Stimulated activated CD4-positive, alpha-beta T cell treated with anti-CD3 and anti-CD28 coated beads, Interleukin-2, amount 100 ng/mL, for 48 hours (primary cell): ENCODE measurements around the gene CADPS2.

Experiments
- DNase-seq, 2 donors: peaks; one replicate each; pipeline ENCODE4 v3.0.0-alpha.2; 2020

CADPS2 gene

GRCh38 chr7:122430710-122431109 is 455.6 kb downstream of the CADPS2 start:
- no peak for DNase-seq

- no peak for DNase-seq
Measured at GRCh38 chr7:122429926-122430325, 456.3 kb downstream of the CADPS2 start.

GRCh38 chr7:122425731-122426130 is 460.5 kb downstream of the CADPS2 start:
- DNase-seq: no peak

GRCh38 chr7:122423591-122423990 is 462.7 kb downstream of the CADPS2 start:
- DNase-seq: no peak

GRCh38 chr7:122416336-122416735 is 469.9 kb downstream of the CADPS2 start:
- DNase-seq: no peak

GRCh38 chr7:122415510-122415909 is 470.8 kb downstream of the CADPS2 start:
- DNase-seq: no peak

- DNase-seq: no peak
Measured at GRCh38 chr7:122413339-122413738, 472.9 kb downstream of the CADPS2 start.

GRCh38 chr7:122412883-122413282 is 473.4 kb downstream of the CADPS2 start:
- DNase-seq: no peak

GRCh38 chr7:122412441-122412840 is 473.8 kb downstream of the CADPS2 start:
- DNase-seq: no peak

- DNase-seq: no peak
Measured at GRCh38 chr7:122407195-122407594, 479.1 kb downstream of the CADPS2 start.

GRCh38 chr7:122403113-122403512 is 483.1 kb downstream of the CADPS2 start:
- no peak for DNase-seq

GRCh38 chr7:122402235-122402634 is 484.0 kb downstream of the CADPS2 start:
- no peak for DNase-seq

GRCh38 chr7:122397381-122397780 is 488.9 kb downstream of the CADPS2 start:
- DNase-seq: no peak

- no peak for DNase-seq
Measured at GRCh38 chr7:122394512-122394911, 491.7 kb downstream of the CADPS2 start.

GRCh38 chr7:122384528-122384927 is 501.7 kb downstream of the CADPS2 start:
- no peak for DNase-seq

- DNase-seq: no peak
Measured at GRCh38 chr7:122383934-122384333, 502.3 kb downstream of the CADPS2 start.

GRCh38 chr7:122380992-122381391 is 505.3 kb downstream of the CADPS2 start:
- DNase-seq: no peak

GRCh38 chr7:122379491-122379890 is 506.8 kb downstream of the CADPS2 start:
- no peak for DNase-seq

GRCh38 chr7:122369756-122370155 is 516.5 kb downstream of the CADPS2 start:
- DNase-seq: no peak

GRCh38 chr7:122364761-122365280 is 521.4 kb downstream of the CADPS2 start:
- DNase-seq: no peak

- no peak for DNase-seq
Measured at GRCh38 chr7:122363144-122363543, 523.1 kb downstream of the CADPS2 start.

- no peak for DNase-seq
Measured at GRCh38 chr7:122362473-122362872, 523.8 kb downstream of the CADPS2 start.

GRCh38 chr7:122354656-122355055 is 531.6 kb downstream of the CADPS2 start:
- no peak for DNase-seq

- no peak for DNase-seq
Measured at GRCh38 chr7:122352454-122352853, 533.8 kb downstream of the CADPS2 start.

- no peak for DNase-seq
Measured at GRCh38 chr7:122350701-122351100, 535.6 kb downstream of the CADPS2 start.

GRCh38 chr7:122344303-122344620 is 542.0 kb downstream of the CADPS2 start:
- no peak for DNase-seq
